ENCODE data around the gene PRPH.
"Not testable (repeated sequence)": the region's sequence is repeated elsewhere in the genome, so short reads cannot be mapped to it uniquely, and the experiment has no call there.

Gene PRPH

GRCh38 chr12:49295082-49295936 lies at the start of gene PRPH:
TSS of gene PRPH (plus strand) at chr12:49295147. CDS start at chr12:49295201, 54 bp downstream.
- Histone ChIP-seq H3K9ac (ENCODE audit: low read length) (no peak within 1 kb of the TSS), H4K20me1 (ENCODE audit: low read depth, low read length) (no peaks in the 10 kb centered on the region), H2AFZ (ENCODE audit: low read depth, low read length, severe bottlenecking) (no peak within 1 kb of the TSS), H3K27me3 (ENCODE audit: low read length) (no peaks in the 10 kb centered on the region), H3F3A (ENCODE audit: insufficient read depth) (no peaks in the 10 kb centered on the region), H3K36me3 (ENCODE audit: low read length) (no peaks in the 10 kb centered on the region), H3K79me2 (ENCODE audit: insufficient read depth, low read length) (no peaks in the 10 kb centered on the region), H3K4me3 (ENCODE audit: insufficient read depth, low read length, poor library complexity, severe bottlenecking) (no peak within 1 kb of the TSS), H3K27ac (ENCODE audit: low read depth, low read length) (no peak within 1 kb of the TSS), H3K9me2 (replicated peaks; ENCODE audit: insufficient read depth, low read length) (no peaks in the 10 kb centered on the region), H3K4me2 (ENCODE audit: low read depth, low read length, poor library complexity, severe bottlenecking) (no peak within 1 kb of the TSS), H3K9me3 (ENCODE audit: insufficient read depth, low read length) (no peaks in the 10 kb centered on the region)
- TF ChIP-seq CTCF (IDR thresholded peaks at IDR 0.05; ENCODE audit: insufficient read depth, low read length, poor library complexity, severe bottlenecking) = no peak
- no peak for TF ChIP-seq EZH2phosphoT487 (conservative IDR thresholded peaks at IDR 0.05; ENCODE audit: low read length)

GRCh38 chr12:49251357-49251756 lies 43.6 kb upstream of the PRPH start:
- Histone ChIP-seq H2AFZ (ENCODE audit: low read depth, low read length, severe bottlenecking) (no peak overlapping the region), H3K9me2 (replicated peaks; ENCODE audit: insufficient read depth, low read length) (no peaks in the 10 kb centered on the region), H3K9ac (ENCODE audit: low read length) (no peak overlapping the region), H3K36me3 (ENCODE audit: low read length) (no peaks in the 10 kb centered on the region), H3F3A (ENCODE audit: insufficient read depth) (no peaks in the 10 kb centered on the region), H3K4me3 (ENCODE audit: insufficient read depth, low read length, poor library complexity, severe bottlenecking) (no peak overlapping the region), H3K27me3 (ENCODE audit: low read length) (no peaks in the 10 kb centered on the region), H3K27ac (ENCODE audit: low read depth, low read length) (no peak overlapping the region), H3K9me3 (ENCODE audit: insufficient read depth, low read length) (no peaks in the 10 kb centered on the region), H3K4me2 (ENCODE audit: low read depth, low read length, poor library complexity, severe bottlenecking) (no peak overlapping the region), H4K20me1 (ENCODE audit: low read depth, low read length) (no peaks in the 10 kb centered on the region), H3K79me2 (ENCODE audit: insufficient read depth, low read length) (no peaks in the 10 kb centered on the region)
- no peak for TF ChIP-seq EZH2phosphoT487 (conservative IDR thresholded peaks at IDR 0.05; ENCODE audit: low read length)
- TF ChIP-seq CTCF (IDR thresholded peaks at IDR 0.05; ENCODE audit: insufficient read depth, low read length, poor library complexity, severe bottlenecking) = no peak

- H3K9me2 ChIP-seq (replicated peaks; ENCODE audit: insufficient read depth, low read length) = no peaks in the 10 kb centered on the region
- TF ChIP-seq CTCF (IDR thresholded peaks at IDR 0.05; ENCODE audit: insufficient read depth, low read length, poor library complexity, severe bottlenecking) (no peak), EZH2phosphoT487 (conservative IDR thresholded peaks at IDR 0.05; ENCODE audit: low read length) (no peak)
- H3K4me3 ChIP-seq (ENCODE audit: insufficient read depth, low read length, poor library complexity, severe bottlenecking) = no peak overlapping the region
- H3K4me2 ChIP-seq (ENCODE audit: low read depth, low read length, poor library complexity, severe bottlenecking) = no peak overlapping the region
- H3F3A ChIP-seq (ENCODE audit: insufficient read depth) = no peaks in the 10 kb centered on the region
- H3K9me3 ChIP-seq (ENCODE audit: insufficient read depth, low read length) = no peaks in the 10 kb centered on the region
- H3K79me2 ChIP-seq (ENCODE audit: insufficient read depth, low read length) = no peaks in the 10 kb centered on the region
- H3K36me3 ChIP-seq (ENCODE audit: low read length) = no peaks in the 10 kb centered on the region
- no peak overlapping the region for H2AFZ ChIP-seq (ENCODE audit: low read depth, low read length, severe bottlenecking)
- H4K20me1 ChIP-seq (ENCODE audit: low read depth, low read length) = no peaks in the 10 kb centered on the region
- no peak overlapping the region for H3K9ac ChIP-seq (ENCODE audit: low read length)
- H3K27ac ChIP-seq (ENCODE audit: low read depth, low read length) = no peak overlapping the region
- no peaks in the 10 kb centered on the region for H3K27me3 ChIP-seq (ENCODE audit: low read length)
Observed at GRCh38 chr12:49253033-49253623, 41.8 kb upstream of the PRPH start.

GRCh38 chr12:49255456-49255855 lies 39.5 kb upstream of the PRPH start:
- H2AFZ ChIP-seq (ENCODE audit: low read depth, low read length, severe bottlenecking); H3K27me3 ChIP-seq (ENCODE audit: low read length); H3F3A ChIP-seq (ENCODE audit: insufficient read depth); H3K79me2 ChIP-seq (ENCODE audit: insufficient read depth, low read length); H3K4me3 ChIP-seq (ENCODE audit: insufficient read depth, low read length, poor library complexity, severe bottlenecking); H3K9me3 ChIP-seq (ENCODE audit: insufficient read depth, low read length); H3K9me2 ChIP-seq (replicated peaks; ENCODE audit: insufficient read depth, low read length); H3K27ac ChIP-seq (ENCODE audit: low read depth, low read length); H4K20me1 ChIP-seq (ENCODE audit: low read depth, low read length); H3K4me2 ChIP-seq (ENCODE audit: low read depth, low read length, poor library complexity, severe bottlenecking); H3K36me3 ChIP-seq (ENCODE audit: low read length); H3K9ac ChIP-seq (ENCODE audit: low read length): not testable (repeated sequence)
